Suprapubic skin (tissue), 3 donors: ENCODE results near the gene GLT8D1.
"Not testable (repeated sequence)": the region's sequence is repeated elsewhere in the genome, so short reads cannot be mapped to it uniquely, and the experiment has no call there.

Experiments
- CTCF ChIP-seq, 2 donors: fragments of 200-600 bp in 1 of 2; fragments of 450-650 bp in 1 of 2; sonication (generic) in 1 of 2; IDR thresholded peaks; one replicate each; pipeline ENCODE4 v1.5.1; 2016 to 2019; ENCODE audit warnings: antibody characterized with exemption in 2 of 2, mild to moderate bottlenecking in 1 of 2, moderate library complexity in 1 of 2
- EP300 ChIP-seq: sonication (generic); formaldehyde crosslinking; IDR thresholded peaks from one replicate; pipeline ENCODE4 v1.6.1; 2017; ENCODE audit warnings: antibody characterized with exemption
- POLR2A ChIP-seq, 2 donors: fragments of 450-650 bp; IDR thresholded peaks; one replicate each; pipeline ENCODE4 v1.6.1; 2017; ENCODE audit warnings: antibody characterized with exemption in 2 of 2, mild to moderate bottlenecking in 2 of 2, moderate library complexity in 2 of 2

- not testable (repeated sequence) for TF ChIP-seq POLR2A (IDR thresholded peaks at IDR 0.05); CTCF (IDR thresholded peaks at IDR 0.05); EP300
Observed at GRCh38 chr3:52676201-52676600, 29.4 kb downstream of the GLT8D1 start.
